Lower leg skin (tissue), 4 donors: Measurements from ENCODE around the gene OTULINL. TPM values are rescaled to one million over a fixed set of nuclear protein-coding genes. Genes with fewer than 3 reads are reported as not detected.

Experiments used
- DNase-seq, 2 donors: peaks; one replicate each; pipeline ENCODE4 v3.0.0-alpha.2; 2019; ENCODE audit warnings: low spot score in 2 of 2
- H3K4me3 ChIP-seq: fragments of 200-600 bp; sonication (generic); 2 replicates; pipeline ENCODE4 v1.5.1; 2017; ENCODE audit warnings: mild to moderate bottlenecking, low read depth; ENCODE audit not compliant: poor library complexity, severe bottlenecking
- CTCF ChIP-seq, 3 donors: fragments of 450-650 bp; IDR thresholded peaks; one replicate each; pipeline ENCODE4 v1.5.1; 2016; ENCODE audit warnings: antibody characterized with exemption in 3 of 3, mild to moderate bottlenecking in 3 of 3, moderate library complexity in 2 of 3
- POLR2A ChIP-seq, 2 donors: fragments of 450-650 bp; IDR thresholded peaks; one replicate each; pipeline ENCODE4 v1.6.1; 2016 to 2017; ENCODE audit warnings: antibody characterized with exemption in 2 of 2, mild to moderate bottlenecking in 1 of 2, moderate library complexity in 1 of 2
- WGBS, 2 donors: methylation state at CpG; one replicate each; pipeline ENCODE4 v1.1.5; 2018; 5-methylcytosine and 5-hydroxymethylcytosine counted together
- intact Hi-C: fragments of 100-400 bp; cut with DNase I; formaldehyde crosslinking; loops from one replicate; pipeline ENCODE4 v1.15.0; 2023; ENCODE audit warnings: low total_unique reads
- total RNA-seq, 4 donors: library from RNA; depleted of rRNA; stranded (reverse); fragments of >200 nt; gene quantifications; one replicate each; pipeline ENCODE4 v1.1.0, GENCODE V29; 2016

Gene OTULINL
- total RNA-seq, 4 donors from 2014 or later = 1.6 to 10.9 (median 2.1) TPM

DNA sequence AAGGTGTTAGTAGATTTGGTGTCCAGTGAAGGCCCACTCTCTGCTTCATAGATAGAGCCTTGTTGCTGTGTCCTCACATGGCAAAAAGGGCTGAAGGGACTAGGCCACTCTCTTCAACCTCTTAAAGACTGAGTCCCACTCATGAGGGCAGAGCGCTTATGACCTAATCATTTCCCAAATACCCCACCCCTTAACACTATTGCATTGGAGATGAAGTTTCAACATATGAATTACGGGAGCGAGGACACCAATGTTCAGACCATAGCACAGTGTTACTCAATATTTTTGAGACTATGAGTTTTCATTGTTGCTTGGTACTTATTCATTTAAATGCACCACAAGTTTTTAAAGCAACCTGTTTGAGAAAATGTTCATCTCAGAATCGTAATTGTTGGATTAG lies 8.8 kb upstream of the OTULINL start:
- DNase-seq = no peak
- WGBS, 2 donors = 91 to 98% methylated on average over 4 of the region's 4 CpGs
- no peak for TF ChIP-seq CTCF (IDR thresholded peaks at IDR 0.05)
- TF ChIP-seq POLR2A (IDR thresholded peaks at IDR 0.05) = no peak
- H3K4me3 ChIP-seq = no peak overlapping the region
- intact Hi-C loops = no loop called here

GRCh38 chr5:14574096-14574495 lies 7.5 kb upstream of the OTULINL start:
- TF ChIP-seq CTCF (IDR thresholded peaks at IDR 0.05) (no peak), POLR2A (IDR thresholded peaks at IDR 0.05) (no peak)
- 47 to 60% methylated on average over 3 of the region's 3 CpGs for WGBS, 2 donors
- DNase-seq = no peak
- intact Hi-C loops = no loop called here
- no peak overlapping the region for H3K4me3 ChIP-seq

DNA sequence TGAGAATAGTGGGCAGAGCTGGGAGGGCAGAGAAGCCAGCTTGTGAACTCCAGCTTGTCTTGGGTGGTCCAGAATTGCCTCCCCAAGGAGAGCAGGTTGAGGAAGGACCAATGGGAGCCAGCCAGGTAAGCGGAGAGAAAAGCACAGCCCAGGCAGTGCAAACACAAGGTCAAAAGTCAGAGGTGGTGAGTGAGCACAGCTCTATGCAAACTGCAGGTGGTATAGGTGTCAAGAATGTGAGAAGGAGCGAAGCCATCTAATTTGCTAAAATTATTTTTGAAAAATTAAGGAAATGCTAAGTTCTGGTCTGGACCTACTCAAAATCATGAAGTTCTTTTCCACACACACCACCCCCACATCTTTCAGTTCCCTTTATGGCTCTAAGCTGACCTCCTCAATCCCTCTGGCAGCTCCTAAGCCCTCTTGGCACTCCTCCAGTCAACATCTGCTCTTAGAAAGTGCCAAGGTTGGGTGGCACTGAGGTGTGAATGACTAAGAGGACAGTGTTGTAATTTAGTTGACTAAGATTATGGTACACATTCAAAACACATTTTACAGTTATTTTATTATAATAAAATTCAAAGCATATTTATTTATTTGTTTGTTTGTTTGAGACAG lies 6.6 kb upstream of the OTULINL start:
- TF ChIP-seq POLR2A (IDR thresholded peaks at IDR 0.05) (no peak), CTCF (IDR thresholded peaks at IDR 0.05) (no peak)
- intact Hi-C loops = no loop called here
- H3K4me3 ChIP-seq = no peak overlapping the region
- 87 to 88% methylated on average over 2 of the region's 2 CpGs for WGBS, 2 donors
- peak in 1 of 2 donors; percentile 37 for DNase-seq

DNA sequence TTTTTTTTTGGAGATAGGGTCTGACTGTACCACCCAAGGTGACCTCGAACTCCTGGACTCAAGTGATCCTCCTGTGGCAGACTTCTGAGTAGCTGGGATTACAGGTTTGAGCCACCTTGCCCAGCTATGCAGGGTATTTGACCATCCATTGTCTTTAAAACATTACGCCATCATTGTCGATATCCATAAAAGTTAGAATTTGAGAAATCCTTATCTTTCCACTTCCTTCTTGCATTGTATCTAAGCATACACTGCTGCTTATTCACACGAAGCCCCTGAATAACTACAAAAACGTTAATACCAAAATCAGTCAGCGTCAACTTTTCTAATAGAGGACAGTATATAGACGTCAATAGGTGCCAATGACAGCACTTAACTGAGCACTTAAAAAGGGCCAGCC lies 5.4 kb upstream of the OTULINL start:
- H3K4me3 ChIP-seq = no peak overlapping the region
- intact Hi-C loops = no loop called here
- DNase-seq = no peak
- TF ChIP-seq CTCF (IDR thresholded peaks at IDR 0.05) = no peak
- no peak for TF ChIP-seq POLR2A (IDR thresholded peaks at IDR 0.05)
- WGBS, 2 donors = 92 to 94% methylated on average over 7 of the region's 7 CpGs

GRCh38 chr5:14577079-14577725 lies 4.4 kb upstream of the OTULINL start:
- DNase-seq = no peak
- no peak overlapping the region for H3K4me3 ChIP-seq
- TF ChIP-seq POLR2A (IDR thresholded peaks at IDR 0.05) (no peak), CTCF (IDR thresholded peaks at IDR 0.05) (no peak)
- intact Hi-C loops = no loop called here
- WGBS, 2 donors = 96 to 97% methylated on average over 20 to 31 of the region's 40 CpGs
